ENCODE measurements around the gene SCAMP4.

SCAMP4 gene

DNA sequence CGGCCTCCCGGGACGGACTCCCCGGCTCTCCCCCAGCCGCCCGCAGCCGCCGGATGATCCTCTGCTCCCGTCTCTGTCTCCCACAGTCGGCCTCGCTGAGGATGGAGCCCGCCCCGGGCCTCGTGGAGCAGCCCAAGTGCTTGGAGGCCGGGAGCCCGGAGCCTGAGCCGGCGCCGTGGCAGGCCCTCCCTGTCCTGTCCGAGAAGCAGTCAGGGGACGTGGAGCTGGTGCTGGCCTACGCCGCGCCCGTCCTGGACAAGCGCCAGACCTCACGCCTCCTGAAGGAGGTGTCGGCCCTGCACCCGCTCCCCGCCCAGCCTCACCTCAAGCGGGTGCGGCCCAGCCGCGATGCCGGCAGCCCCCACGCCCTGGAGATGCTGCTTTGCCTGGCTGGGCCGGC, 6.8 kb downstream of the SCAMP4 start:
- Histone ChIP-seq H3K36me3 (ENCODE audit: control insufficient read depth in 2 of 2, insufficient read depth in 1 of 2, low read length in 2 of 2) (peaks cover 0 to 55% of the 10 kb centered on the region in 2 experiments; a peak in 2 of 3 replicates), H3K4me1 (ENCODE audit: control insufficient read depth, insufficient read depth, low read length) (peaks cover 12% of the 10 kb centered on the region), H3K9me3 (ENCODE audit: control insufficient read depth, insufficient read depth, low read depth, low read length) (no peaks in the 10 kb centered on the region), H3K4me3 (ENCODE audit: low read depth, low read length) (no peak overlapping the region), H3K27ac (ENCODE audit: extremely low read depth, low read depth, low read length) (no peak overlapping the region)
- POLR2A ChIA-PET = no interaction called here
- TF ChIP-seq ZFP37 (tag by site-specific recombination; IDR thresholded peaks at IDR 0.05) (no peak), KLF1 (tag by site-specific recombination; IDR thresholded peaks at IDR 0.05) (peak; percentile 98)
- TF ChIP-seq, protein P1, sequence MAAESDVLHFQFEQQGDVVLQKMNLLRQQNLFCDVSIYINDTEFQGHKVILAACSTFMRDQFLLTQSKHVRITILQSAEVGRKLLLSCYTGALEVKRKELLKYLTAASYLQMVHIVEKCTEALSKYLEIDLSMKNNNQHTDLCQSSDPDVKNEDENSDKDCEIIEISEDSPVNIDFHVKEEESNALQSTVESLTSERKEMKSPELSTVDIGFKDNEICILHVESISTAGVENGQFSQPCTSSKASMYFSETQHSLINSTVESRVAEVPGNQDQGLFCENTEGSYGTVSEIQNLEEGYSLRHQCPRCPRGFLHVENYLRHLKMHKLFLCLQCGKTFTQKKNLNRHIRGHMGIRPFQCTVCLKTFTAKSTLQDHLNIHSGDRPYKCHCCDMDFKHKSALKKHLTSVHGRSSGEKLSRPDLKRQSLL (tag by site-specific recombination; IDR thresholded peaks at IDR 0.05) = peak; percentile 64; the same call in 1 of the 2 replicates
- CTCF ChIA-PET = interaction anchor here (0.5 to 0.7 kb wide), 3 partner anchors 25 to 645 kb away, joined by 3 read pairs; no protein-coding TSS in a partner anchor

DNA sequence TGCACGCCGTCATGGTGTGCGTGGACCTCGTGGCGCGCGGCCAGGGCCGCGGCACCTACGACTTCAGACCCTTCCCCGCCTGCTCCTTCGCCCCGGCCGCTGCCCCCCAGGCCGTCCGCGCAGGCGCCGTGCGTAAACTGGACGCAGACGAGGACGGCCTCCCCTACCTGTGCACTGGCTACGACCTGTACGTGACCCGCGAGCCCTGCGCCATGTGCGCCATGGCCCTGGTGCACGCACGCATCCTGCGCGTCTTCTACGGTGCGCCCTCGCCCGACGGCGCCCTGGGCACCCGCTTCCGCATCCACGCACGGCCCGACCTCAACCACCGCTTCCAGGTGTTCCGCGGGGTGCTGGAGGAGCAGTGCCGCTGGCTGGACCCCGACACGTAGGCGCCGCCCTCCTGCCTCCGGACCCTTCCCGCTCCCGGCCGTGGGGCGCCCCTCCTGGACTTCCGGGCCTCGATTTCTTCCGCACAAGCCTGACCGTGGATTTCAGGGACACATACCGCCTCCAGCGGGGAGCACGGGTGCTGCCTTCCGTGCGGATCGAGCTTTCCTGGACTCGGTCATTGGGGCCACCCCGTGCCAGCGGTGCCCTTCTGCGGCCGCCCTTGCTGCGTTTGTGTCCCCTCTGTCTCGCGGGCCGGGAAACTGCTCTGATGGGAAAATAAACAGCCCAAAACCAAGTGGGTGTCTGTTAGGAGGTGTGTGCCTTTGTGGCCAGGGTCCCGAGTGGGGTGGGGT, 7.7 kb downstream of the SCAMP4 start:
- TF ChIP-seq, protein P2, sequence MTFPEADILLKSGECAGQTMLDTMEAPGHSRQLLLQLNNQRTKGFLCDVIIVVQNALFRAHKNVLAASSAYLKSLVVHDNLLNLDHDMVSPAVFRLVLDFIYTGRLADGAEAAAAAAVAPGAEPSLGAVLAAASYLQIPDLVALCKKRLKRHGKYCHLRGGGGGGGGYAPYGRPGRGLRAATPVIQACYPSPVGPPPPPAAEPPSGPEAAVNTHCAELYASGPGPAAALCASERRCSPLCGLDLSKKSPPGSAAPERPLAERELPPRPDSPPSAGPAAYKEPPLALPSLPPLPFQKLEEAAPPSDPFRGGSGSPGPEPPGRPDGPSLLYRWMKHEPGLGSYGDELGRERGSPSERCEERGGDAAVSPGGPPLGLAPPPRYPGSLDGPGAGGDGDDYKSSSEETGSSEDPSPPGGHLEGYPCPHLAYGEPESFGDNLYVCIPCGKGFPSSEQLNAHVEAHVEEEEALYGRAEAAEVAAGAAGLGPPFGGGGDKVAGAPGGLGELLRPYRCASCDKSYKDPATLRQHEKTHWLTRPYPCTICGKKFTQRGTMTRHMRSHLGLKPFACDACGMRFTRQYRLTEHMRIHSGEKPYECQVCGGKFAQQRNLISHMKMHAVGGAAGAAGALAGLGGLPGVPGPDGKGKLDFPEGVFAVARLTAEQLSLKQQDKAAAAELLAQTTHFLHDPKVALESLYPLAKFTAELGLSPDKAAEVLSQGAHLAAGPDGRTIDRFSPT (tag by site-specific recombination; IDR thresholded peaks at IDR 0.05) = 0 out of 2 replicates have a peak, but pooled peaks have one; percentile 14
- TF ChIP-seq ZBTB20 (tag by site-specific recombination; IDR thresholded peaks at IDR 0.05) = no peak
- CTCF ChIA-PET = no interaction called here
- POLR2A ChIA-PET = no interaction called here

DNA sequence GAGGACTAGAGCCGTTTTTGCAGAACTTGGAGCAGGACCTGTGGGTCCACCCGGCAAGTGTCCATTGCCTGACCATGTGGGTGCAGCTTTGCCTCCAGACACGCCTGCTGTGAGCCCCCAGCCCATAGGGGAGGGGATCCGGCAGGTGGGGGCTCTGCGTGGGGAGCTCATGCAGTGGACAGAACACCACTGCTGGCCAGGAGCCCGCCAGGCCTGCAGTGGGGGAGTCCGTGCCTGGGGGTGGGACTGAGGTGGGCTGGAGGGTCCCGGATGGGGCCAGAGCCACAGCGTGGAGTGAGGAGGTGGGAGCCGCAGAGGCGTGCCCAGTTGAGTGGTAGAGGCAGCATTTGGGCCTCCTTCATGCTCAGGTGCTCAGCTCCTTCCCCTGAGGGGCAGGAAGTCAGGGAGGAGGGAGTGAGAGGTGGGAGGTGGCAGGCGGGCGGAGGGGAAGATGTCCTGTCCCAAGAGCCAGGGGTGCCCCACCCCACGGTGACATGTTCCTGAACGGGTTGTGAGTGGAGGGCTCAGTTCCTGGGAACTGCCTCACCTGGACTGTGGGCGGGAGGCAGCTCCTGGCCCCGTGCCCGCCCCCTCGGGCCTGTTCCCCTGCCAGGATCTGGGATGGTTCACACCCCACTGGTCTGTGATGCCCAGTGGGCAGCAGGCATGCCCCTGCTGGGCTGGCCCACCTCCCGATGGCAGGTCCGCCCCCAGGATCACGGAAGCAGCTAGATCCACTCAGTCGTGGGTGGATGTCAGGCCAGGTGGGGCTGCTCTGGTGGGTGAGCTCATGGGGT, 8.8 kb downstream of the SCAMP4 start:
- Histone ChIP-seq H3K4me3 (ENCODE audit: low read depth, low read length) (no peak overlapping the region), H3K9me3 (ENCODE audit: control insufficient read depth, insufficient read depth, low read depth, low read length) (no peaks in the 10 kb centered on the region), H3K36me3 (ENCODE audit: control insufficient read depth in 2 of 2, insufficient read depth in 1 of 2, low read length in 2 of 2) (peaks cover 0 to 59% of the 10 kb centered on the region in 2 experiments; a peak in 2 of 3 replicates), H3K27ac (ENCODE audit: extremely low read depth, low read depth, low read length) (no peak overlapping the region), H3K4me1 (ENCODE audit: control insufficient read depth, insufficient read depth, low read length) (peaks cover 9% of the 10 kb centered on the region)
- POLR2A ChIA-PET = interaction anchor here (0.9 to 1.1 kb wide), 2 partner anchors 23 to 25 kb away, joined by 3 read pairs; no protein-coding TSS in a partner anchor
- CTCF ChIA-PET = no interaction called here
- no peak for TF ChIP-seq ZNF202 (tag by site-specific recombination; IDR thresholded peaks at IDR 0.05; ENCODE audit: borderline replicate concordance)
- TF ChIP-seq ZNF830 (tag by site-specific recombination; IDR thresholded peaks at IDR 0.05; ENCODE audit: low read depth) = no peak
- TF ChIP-seq, protein P3, sequence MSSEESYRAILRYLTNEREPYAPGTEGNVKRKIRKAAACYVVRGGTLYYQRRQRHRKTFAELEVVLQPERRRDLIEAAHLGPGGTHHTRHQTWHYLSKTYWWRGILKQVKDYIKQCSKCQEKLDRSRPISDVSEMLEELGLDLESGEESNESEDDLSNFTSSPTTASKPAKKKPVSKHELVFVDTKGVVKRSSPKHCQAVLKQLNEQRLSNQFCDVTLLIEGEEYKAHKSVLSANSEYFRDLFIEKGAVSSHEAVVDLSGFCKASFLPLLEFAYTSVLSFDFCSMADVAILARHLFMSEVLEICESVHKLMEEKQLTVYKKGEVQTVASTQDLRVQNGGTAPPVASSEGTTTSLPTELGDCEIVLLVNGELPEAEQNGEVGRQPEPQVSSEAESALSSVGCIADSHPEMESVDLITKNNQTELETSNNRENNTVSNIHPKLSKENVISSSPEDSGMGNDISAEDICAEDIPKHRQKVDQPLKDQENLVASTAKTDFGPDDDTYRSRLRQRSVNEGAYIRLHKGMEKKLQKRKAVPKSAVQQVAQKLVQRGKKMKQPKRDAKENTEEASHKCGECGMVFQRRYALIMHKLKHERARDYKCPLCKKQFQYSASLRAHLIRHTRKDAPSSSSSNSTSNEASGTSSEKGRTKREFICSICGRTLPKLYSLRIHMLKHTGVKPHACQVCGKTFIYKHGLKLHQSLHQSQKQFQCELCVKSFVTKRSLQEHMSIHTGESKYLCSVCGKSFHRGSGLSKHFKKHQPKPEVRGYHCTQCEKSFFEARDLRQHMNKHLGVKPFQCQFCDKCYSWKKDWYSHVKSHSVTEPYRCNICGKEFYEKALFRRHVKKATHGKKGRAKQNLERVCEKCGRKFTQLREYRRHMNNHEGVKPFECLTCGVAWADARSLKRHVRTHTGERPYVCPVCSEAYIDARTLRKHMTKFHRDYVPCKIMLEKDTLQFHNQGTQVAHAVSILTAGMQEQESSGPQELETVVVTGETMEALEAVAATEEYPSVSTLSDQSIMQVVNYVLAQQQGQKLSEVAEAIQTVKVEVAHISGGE (tag by site-specific recombination; conservative IDR thresholded peaks at IDR 0.05; ENCODE audit: low read depth) = no peak
- TF ChIP-seq ZNF311 (tag by site-specific recombination; IDR thresholded peaks at IDR 0.05; ENCODE audit: borderline replicate concordance) = no peak
- TF ChIP-seq ZNF24 (tag by site-specific recombination; IDR thresholded peaks at IDR 0.05) = no peak
- peak; percentile 71 for TF ChIP-seq EGR2 (tag by site-specific recombination; IDR thresholded peaks at IDR 0.05; ENCODE audit: low read depth)
- peak; percentile 54 for TF ChIP-seq ZIC2 (tag by site-specific recombination; IDR thresholded peaks at IDR 0.05)
- TF ChIP-seq, protein P4, sequence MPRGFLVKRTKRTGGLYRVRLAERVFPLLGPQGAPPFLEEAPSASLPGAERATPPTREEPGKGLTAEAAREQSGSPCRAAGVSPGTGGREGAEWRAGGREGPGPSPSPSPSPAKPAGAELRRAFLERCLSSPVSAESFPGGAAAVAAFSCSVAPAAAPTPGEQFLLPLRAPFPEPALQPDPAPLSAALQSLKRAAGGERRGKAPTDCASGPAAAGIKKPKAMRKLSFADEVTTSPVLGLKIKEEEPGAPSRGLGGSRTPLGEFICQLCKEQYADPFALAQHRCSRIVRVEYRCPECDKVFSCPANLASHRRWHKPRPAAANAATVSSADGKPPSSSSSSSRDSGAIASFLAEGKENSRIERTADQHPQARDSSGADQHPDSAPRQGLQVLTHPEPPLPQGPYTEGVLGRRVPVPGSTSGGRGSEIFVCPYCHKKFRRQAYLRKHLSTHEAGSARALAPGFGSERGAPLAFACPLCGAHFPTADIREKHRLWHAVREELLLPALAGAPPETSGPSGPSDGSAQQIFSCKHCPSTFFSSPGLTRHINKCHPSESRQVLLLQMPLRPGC (tag by site-specific recombination; IDR thresholded peaks at IDR 0.05) = no peak
- TF ChIP-seq ZNF596 (tag by site-specific recombination; IDR thresholded peaks at IDR 0.05) = no peak
- peak; percentile 94 for TF ChIP-seq KLF1 (tag by site-specific recombination; IDR thresholded peaks at IDR 0.05)
- peak; percentile 74 for TF ChIP-seq ZFHX2 (tag by site-specific recombination; conservative IDR thresholded peaks at IDR 0.05)
- no peak for TF ChIP-seq SALL2 (tag by site-specific recombination; IDR thresholded peaks at IDR 0.05; ENCODE audit: borderline replicate concordance)
- no peak for TF ChIP-seq ZNF19 (tag by site-specific recombination; IDR thresholded peaks at IDR 0.05; ENCODE audit: low read depth)
- no peak for TF ChIP-seq ZNF335 (tag by site-specific recombination; conservative IDR thresholded peaks at IDR 0.05)
- no peak for TF ChIP-seq ZNF626 (tag by site-specific recombination; IDR thresholded peaks at IDR 0.05)
- TF ChIP-seq GLIS2 (tag by site-specific recombination; IDR thresholded peaks at IDR 0.05) = 0 out of 2 replicates have a peak, but pooled peaks have one; percentile 15

More for the DNA sequence above, 7.7 kb downstream of the SCAMP4 start:
- H3K9me3 ChIP-seq (ENCODE audit: control insufficient read depth, insufficient read depth, low read depth, low read length) = no peaks in the 10 kb centered on the region
- H3K27ac ChIP-seq (ENCODE audit: extremely low read depth, low read depth, low read length) = no peak overlapping the region
- peaks cover 10% of the 10 kb centered on the region for H3K4me1 ChIP-seq (ENCODE audit: control insufficient read depth, insufficient read depth, low read length)
- no peak overlapping the region for H3K4me3 ChIP-seq (ENCODE audit: low read depth, low read length)
- peaks cover 0 to 55% of the 10 kb centered on the region in 2 experiments; a peak in 2 of 3 replicates for H3K36me3 ChIP-seq (ENCODE audit: control insufficient read depth in 2 of 2, insufficient read depth in 1 of 2, low read length in 2 of 2)

All from HEK293 (cell line).